PFSK-1 (cell line): ENCODE results near the gene HECTD4.

Experiments used
- POLR2AphosphoS5 ChIP-seq: IDR thresholded peaks from 2 replicates; pipeline ENCODE4 v1.6.1; 2012; ENCODE audit warnings: low read depth, mild to moderate bottlenecking, control low read depth, low read length, moderate library complexity
- SIN3A ChIP-seq: IDR thresholded peaks from 2 replicates; pipeline ENCODE4 v1.6.1; 2012; ENCODE audit warnings: mild to moderate bottlenecking, low read length, moderate library complexity, borderline replicate concordance; ENCODE audit not compliant: insufficient read depth
- TAF1 ChIP-seq: IDR thresholded peaks from 2 replicates; pipeline ENCODE4 v1.6.1; 2012; ENCODE audit warnings: low read length, control low read depth, borderline replicate concordance; ENCODE audit not compliant: insufficient read depth
- TF ChIP-seq, protein P1 (sequence below), 2 experiments: IDR thresholded peaks; 2 replicates each; pipeline versions ENCODE4 v1.6.1 to v1.8.0; 2011 to 2012; ENCODE audit warnings: low read depth in 2 of 2, low read length in 2 of 2, control low read depth in 1 of 2, inconsistent platforms in 1 of 2, mild to moderate bottlenecking in 1 of 2, moderate library complexity in 1 of 2; ENCODE audit not compliant: insufficient read depth in 1 of 2

GRCh38 chr12:112350593-112351592 is 31.3 kb downstream of the HECTD4 start:
- TF ChIP-seq SIN3A (no peak), POLR2AphosphoS5 (no peak), TAF1 (no peak)
- TF ChIP-seq, protein P1, sequence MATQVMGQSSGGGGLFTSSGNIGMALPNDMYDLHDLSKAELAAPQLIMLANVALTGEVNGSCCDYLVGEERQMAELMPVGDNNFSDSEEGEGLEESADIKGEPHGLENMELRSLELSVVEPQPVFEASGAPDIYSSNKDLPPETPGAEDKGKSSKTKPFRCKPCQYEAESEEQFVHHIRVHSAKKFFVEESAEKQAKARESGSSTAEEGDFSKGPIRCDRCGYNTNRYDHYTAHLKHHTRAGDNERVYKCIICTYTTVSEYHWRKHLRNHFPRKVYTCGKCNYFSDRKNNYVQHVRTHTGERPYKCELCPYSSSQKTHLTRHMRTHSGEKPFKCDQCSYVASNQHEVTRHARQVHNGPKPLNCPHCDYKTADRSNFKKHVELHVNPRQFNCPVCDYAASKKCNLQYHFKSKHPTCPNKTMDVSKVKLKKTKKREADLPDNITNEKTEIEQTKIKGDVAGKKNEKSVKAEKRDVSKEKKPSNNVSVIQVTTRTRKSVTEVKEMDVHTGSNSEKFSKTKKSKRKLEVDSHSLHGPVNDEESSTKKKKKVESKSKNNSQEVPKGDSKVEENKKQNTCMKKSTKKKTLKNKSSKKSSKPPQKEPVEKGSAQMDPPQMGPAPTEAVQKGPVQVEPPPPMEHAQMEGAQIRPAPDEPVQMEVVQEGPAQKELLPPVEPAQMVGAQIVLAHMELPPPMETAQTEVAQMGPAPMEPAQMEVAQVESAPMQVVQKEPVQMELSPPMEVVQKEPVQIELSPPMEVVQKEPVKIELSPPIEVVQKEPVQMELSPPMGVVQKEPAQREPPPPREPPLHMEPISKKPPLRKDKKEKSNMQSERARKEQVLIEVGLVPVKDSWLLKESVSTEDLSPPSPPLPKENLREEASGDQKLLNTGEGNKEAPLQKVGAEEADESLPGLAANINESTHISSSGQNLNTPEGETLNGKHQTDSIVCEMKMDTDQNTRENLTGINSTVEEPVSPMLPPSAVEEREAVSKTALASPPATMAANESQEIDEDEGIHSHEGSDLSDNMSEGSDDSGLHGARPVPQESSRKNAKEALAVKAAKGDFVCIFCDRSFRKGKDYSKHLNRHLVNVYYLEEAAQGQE (IDR thresholded peaks at IDR 0.05; ENCODE audit: insufficient read depth in 1 of 2, low read depth in 2 of 2, low read length in 2 of 2): no peak
